ENCODE measurements around the gene TAL1. TPM values are rescaled to one million over a fixed set of nuclear protein-coding genes. Genes with fewer than 3 reads are reported as not detected.

The TAL1 gene
- total and polyA plus RNA-seq, 11 donors = 1.8 to 3.9 (median 2.9) TPM

- ATAC-seq = peak in 1 of 4 donors; percentile 6
- H3K9me3 ChIP-seq = no peaks in the 10 kb centered on the region
- H3K4me1 ChIP-seq = peaks cover 0 to 57% (median 26%) of the 10 kb centered on the region in 12 donors
- intact Hi-C loops (cut with DNase I) = no loop called here
- 12 to 17% (median 15%) methylated on average over 34 to 35 of the region's 35 CpGs for WGBS, 4 donors
- no peak for DNase-seq
- peak overlapping the region; percentile 57 to 96 (median 87) for H3K27ac ChIP-seq
- H3K27me3 ChIP-seq = peaks cover 57 to 99% (median 93%) of the 10 kb centered on the region in 9 donors
- TF ChIP-seq POLR2A (IDR thresholded peaks at IDR 0.05) = no peak
- no peaks in the 10 kb centered on the region for H3K36me3 ChIP-seq
- peak overlapping the region; percentile 46 to 70 (median 58) for H3K4me3 ChIP-seq
Measured at GRCh38 chr1:47229031-47229885, 2.8 kb downstream of the TAL1 start.

- H3K4me3 ChIP-seq = peak overlapping the region in 11 of 12 donors; percentile 46 to 70 (median 57)
Measured at GRCh38 chr1:47228644-47229030, 3.4 kb downstream of the TAL1 start.

GRCh38 chr1:47227341-47228232 is 4.4 kb downstream of the TAL1 start:
- H3K4me3 ChIP-seq = peak overlapping the region in 4 of 12 donors; percentile 54 to 70 (median 64)
- ATAC-seq (no peak), DNase-seq (no peak)
- WGBS, 4 donors = 50 to 62% (median 60%) methylated on average over 6 to 7 of the region's 7 CpGs
- H3K27ac ChIP-seq = peak overlapping the region in 5 of 12 donors; percentile 78 to 88 (median 84)
- peaks cover 0 to 66% (median 26%) of the 10 kb centered on the region in 12 donors for H3K4me1 ChIP-seq
- H3K9me3 ChIP-seq = no peaks in the 10 kb centered on the region
- H3K36me3 ChIP-seq = no peaks in the 10 kb centered on the region
- intact Hi-C loops (cut with DNase I) = no loop called here
- peaks cover 52 to 100% (median 89%) of the 10 kb centered on the region in 9 donors for H3K27me3 ChIP-seq
- TF ChIP-seq POLR2A (IDR thresholded peaks at IDR 0.05) = no peak
- TF ChIP-seq CTCF (IDR thresholded peaks at IDR 0.05) = no peak

More at GRCh38 chr1:47228644-47229030, 3.4 kb downstream of the TAL1 start:
- Histone ChIP-seq H3K27me3 (peaks cover 57 to 100% (median 92%) of the 10 kb centered on the region in 9 donors), H3K36me3 (no peaks in the 10 kb centered on the region), H3K27ac (peak overlapping the region; percentile 57 to 96 (median 87)), H3K4me1 (peaks cover 0 to 60% (median 26%) of the 10 kb centered on the region in 12 donors), H3K9me3 (no peaks in the 10 kb centered on the region)
- peak; percentile 51 to 79 (median 63) for ATAC-seq
- peak in 1 of 2 donors; percentile 60 for TF ChIP-seq POLR2A (IDR thresholded peaks at IDR 0.05)
- no peak for TF ChIP-seq CTCF (IDR thresholded peaks at IDR 0.05)
- peak in 3 of 5 donors; percentile 31 to 66 (median 56) for DNase-seq
- intact Hi-C loops (cut with DNase I) = no loop called here
- 19 to 37% (median 28%) methylated on average over 2 to 12 of the region's 12 CpGs for WGBS, 4 donors

- Histone ChIP-seq H3K9me3 (no peaks in the 10 kb centered on the region), H3K27ac (peak overlapping the region in 4 of 12 donors; percentile 2 to 62 (median 41)), H3K36me3 (no peaks in the 10 kb centered on the region), H3K4me1 (peaks cover 0 to 60% (median 24%) of the 10 kb centered on the region in 12 donors), H3K4me3 (peak overlapping the region in 1 of 12 donors; percentile 47), H3K27me3 (peaks cover 46 to 97% (median 84%) of the 10 kb centered on the region in 9 donors)
- ATAC-seq (no peak), DNase-seq (no peak)
- 32 to 55% (median 49%) methylated on average over 4 of the region's 4 CpGs for WGBS, 4 donors
- intact Hi-C loops (cut with DNase I) = no loop called here
- TF ChIP-seq POLR2A (IDR thresholded peaks at IDR 0.05) (no peak), CTCF (IDR thresholded peaks at IDR 0.05) (no peak)
Measured at GRCh38 chr1:47226839-47227215, 5.2 kb downstream of the TAL1 start.
